ENCODE data around the gene PDE4B.

- no peak for TF ChIP-seq EP300 (conservative IDR thresholded peaks at IDR 0.05; ENCODE audit: poor library complexity, severe bottlenecking)
- TF ChIP-seq CTCF (IDR thresholded peaks at IDR 0.05; ENCODE audit: poor library complexity, severe bottlenecking): no peak
- TF ChIP-seq POLR2AphosphoS5 (IDR thresholded peaks at IDR 0.05): no peak
- no peak for TF ChIP-seq REST (IDR thresholded peaks at IDR 0.05; ENCODE audit: borderline replicate concordance)
- TF ChIP-seq SMC3 (conservative IDR thresholded peaks at IDR 0.05; ENCODE audit: poor library complexity): no peak
- no peak for TF ChIP-seq EZH2 (IDR thresholded peaks at IDR 0.05; ENCODE audit: borderline replicate concordance, insufficient read depth, low read length, poor library complexity, severe bottlenecking)
- no peak for TF ChIP-seq TAF1 (IDR thresholded peaks at IDR 0.05; ENCODE audit: low read depth)
- no peak for TF ChIP-seq RAD21 (conservative IDR thresholded peaks at IDR 0.05)
- TF ChIP-seq MXI1 (conservative IDR thresholded peaks at IDR 0.05; ENCODE audit: poor library complexity, severe bottlenecking): no peak
Observed at GRCh38 chr1:66058558-66058957, 265.9 kb downstream of the PDE4B start.

All from neural cell (in vitro differentiated cells).